PC-3 (cell line): ENCODE measurements around the gene UBALD2. TPM values are rescaled to one million over a fixed set of nuclear protein-coding genes. Genes with fewer than 3 reads are reported as not detected.

ENCODE experiments used
- ATAC-seq: fragments of 200-7000 bp; cut with Tn5 transposase; 2 replicates; pipeline ENCODE4 v1.9.1; 2020; ENCODE audit warnings: mild to moderate bottlenecking, moderate library complexity
- BruUV-seq: library from RNA; stranded (reverse); fragments of 400-500 nt; replicated peaks from 2 replicates; lab custom pipeline; 2021; lab: Mats Ljungman, UMichigan
- CTCF ChIA-PET: fragments of 300-600 bp; sonication (Branson Sonifier 250); formaldehyde crosslinking; loops from one replicate; lab custom pipeline; 2022; ENCODE audit warnings: antibody characterized with exemption; lab: Charles Lee
- POLR2A ChIA-PET: fragments of 300-600 bp; sonication (Branson Sonifier 250); formaldehyde crosslinking; loops from one replicate; lab custom pipeline; 2022; ENCODE audit warnings: antibody characterized with exemption; ENCODE audit not compliant: unreplicated experiment; lab: Charles Lee
- DNase-seq: peaks from one replicate; pipeline ENCODE4 v3.0.0-alpha.2; 2015
- H2AFZ ChIP-seq: fragments of 300-600 bp; sonication (generic); 2 replicates; pipeline ENCODE4 v1.6.0; 2016; ENCODE audit warnings: antibody characterized with exemption, low read length
- H3F3A ChIP-seq: fragments of 300-600 bp; sonication (generic); one replicate; pipeline ENCODE4 v1.6.0; 2017; ENCODE audit warnings: antibody characterized with exemption, low read length, control low read depth, mild to moderate bottlenecking; ENCODE audit not compliant: unreplicated experiment
- H3K27ac ChIP-seq: fragments of 300-600 bp; sonication (generic); 2 replicates; pipeline ENCODE4 v1.5.1; 2016; ENCODE audit warnings: mild to moderate bottlenecking, low read length
- H3K27me3 ChIP-seq: fragments of 300-600 bp; sonication (generic); 2 replicates; pipeline ENCODE4 v1.6.1; 2016; ENCODE audit warnings: low read length, mixed read lengths
- H3K36me3 ChIP-seq: fragments of 300-600 bp; sonication (generic); 2 replicates; pipeline ENCODE4 v1.6.1; 2016; ENCODE audit warnings: low read depth, mixed run types, low read length, mixed read lengths
- H3K4me1 ChIP-seq: fragments of 300-600 bp; sonication (generic); 2 replicates; pipeline ENCODE4 v1.5.1; 2016; ENCODE audit warnings: low read length; ENCODE audit not compliant: insufficient read depth
- H3K4me2 ChIP-seq: fragments of 300-600 bp; sonication (generic); 2 replicates; pipeline ENCODE4 v1.6.0; 2016; ENCODE audit warnings: low read length
- H3K4me3 ChIP-seq: fragments of 300-600 bp; sonication (generic); 2 replicates; pipeline ENCODE4 v1.5.1; 2016; ENCODE audit warnings: mild to moderate bottlenecking, low read length, mixed read lengths
- H3K79me2 ChIP-seq: fragments of 300-600 bp; sonication (generic); 2 replicates; pipeline ENCODE4 v1.6.1; 2017; ENCODE audit warnings: low read length, mixed read lengths
- H3K9ac ChIP-seq: fragments of 300-600 bp; sonication (generic); 2 replicates; pipeline ENCODE4 v1.6.0; 2016; ENCODE audit warnings: mild to moderate bottlenecking, low read length
- H3K9me2 ChIP-seq: fragments of 300-600 bp; sonication (generic); replicated peaks from 2 replicates; pipeline ENCODE4 v1.6.1; 2016; ENCODE audit warnings: mixed run types, low read length, mixed read lengths
- H3K9me3 ChIP-seq: fragments of 300-600 bp; sonication (generic); 2 replicates; pipeline ENCODE4 v1.6.1; 2016; ENCODE audit warnings: low read length, mixed read lengths
- H4K20me1 ChIP-seq: fragments of 300-600 bp; sonication (generic); 2 replicates; pipeline ENCODE4 v1.6.1; 2016; ENCODE audit warnings: low read length, mixed read lengths
- CTCF ChIP-seq: fragments of 300-600 bp; sonication (generic); conservative IDR thresholded peaks from 2 replicates; pipeline ENCODE4 v1.5.1; 2017; ENCODE audit warnings: antibody characterized with exemption, low read depth, mild to moderate bottlenecking, low read length
- EZH2 ChIP-seq: fragments of 300-600 bp; sonication (generic); IDR thresholded peaks from one replicate; pipeline ENCODE4 v1.6.1; 2017; ENCODE audit warnings: antibody characterized with exemption, mild to moderate bottlenecking, low read length; ENCODE audit not compliant: unreplicated experiment
- EZH2phosphoT487 ChIP-seq: fragments of 300-600 bp; sonication (generic); IDR thresholded peaks from 2 replicates; pipeline ENCODE4 v1.6.1; 2018; ENCODE audit warnings: mild to moderate bottlenecking, antibody characterized with exemption, low read length, borderline replicate concordance
- intact Hi-C: fragments of 100-400 bp; cut with micrococcal nuclease; formaldehyde crosslinking; loops from 2 replicates; pipeline ENCODE4 v1.9.0; 2023
- total RNA-seq: library from RNA; depleted of rRNA; stranded (reverse); fragments of >200 nt; gene quantifications from 2 replicates; pipeline ENCODE4 v1.2.3, GENCODE V29; 2014

UBALD2 gene
- total RNA-seq, 1 experiment from 2014 or later, result 59.5 TPM

- Histone ChIP-seq H3K79me2 (no peaks in the 10 kb centered on the region), H2AFZ (no peak overlapping the region), H3K27ac (no peak overlapping the region), H4K20me1 (no peaks in the 10 kb centered on the region), H3K9me3 (no peaks in the 10 kb centered on the region), H3K36me3 (no peaks in the 10 kb centered on the region), H3K4me1 (peaks cover 7% of the 10 kb centered on the region), H3K9me2 (no peaks in the 10 kb centered on the region), H3F3A (no peaks in the 10 kb centered on the region), H3K27me3 (no peaks in the 10 kb centered on the region), H3K4me3 (no peak overlapping the region), H3K9ac (no peak overlapping the region), H3K4me2 (no peak overlapping the region)
- DNase-seq, result no peak
- no TSS peak for BruUV-seq
- ChIA-PET CTCF (no interaction called here), POLR2A (no interaction called here)
- intact Hi-C loops, result no loop called here
- no peak for TF ChIP-seq EZH2phosphoT487
- TF ChIP-seq CTCF, result no peak
- no peak for TF ChIP-seq EZH2
- no peak for ATAC-seq
Measured at GRCh38 chr17:76281573-76282371, 16.6 kb downstream of the UBALD2 start.

- DNase-seq (no peak), ATAC-seq (no peak)
- CTCF ChIA-PET, result no interaction called here
- Histone ChIP-seq H3F3A (no peaks in the 10 kb centered on the region), H3K27me3 (no peaks in the 10 kb centered on the region), H3K9me3 (no peaks in the 10 kb centered on the region), H3K9ac (no peak overlapping the region), H3K4me1 (no peaks in the 10 kb centered on the region), H3K9me2 (no peaks in the 10 kb centered on the region), H3K4me3 (no peak overlapping the region), H4K20me1 (no peaks in the 10 kb centered on the region), H2AFZ (no peak overlapping the region), H3K79me2 (no peaks in the 10 kb centered on the region), H3K36me3 (no peaks in the 10 kb centered on the region), H3K4me2 (no peak overlapping the region), H3K27ac (no peak overlapping the region)
- BruUV-seq, result no TSS peak
- TF ChIP-seq EZH2phosphoT487 (no peak), CTCF (no peak), EZH2 (no peak)
- POLR2A ChIA-PET, result no interaction called here
- intact Hi-C loops, result no loop called here
Measured at GRCh38 chr17:76292567-76292966, 27.4 kb downstream of the UBALD2 start.

GRCh38 chr17:76293106-76293505 is 28.0 kb downstream of the UBALD2 start:
- no peak overlapping the region for H2AFZ ChIP-seq
- no peak for DNase-seq
- H3K79me2 ChIP-seq, result no peaks in the 10 kb centered on the region
- H3K9me2 ChIP-seq, result no peaks in the 10 kb centered on the region
- TF ChIP-seq EZH2, result no peak
- TF ChIP-seq CTCF, result no peak
- no peak for TF ChIP-seq EZH2phosphoT487
- H3K4me2 ChIP-seq, result no peak overlapping the region
- no peaks in the 10 kb centered on the region for H3F3A ChIP-seq
- no TSS peak for BruUV-seq
- H3K9me3 ChIP-seq, result no peaks in the 10 kb centered on the region
- intact Hi-C loops, result no loop called here
- ChIA-PET POLR2A (no interaction called here), CTCF (no interaction called here)
- no peak overlapping the region for H3K27ac ChIP-seq
- H3K4me3 ChIP-seq, result no peak overlapping the region
- no peaks in the 10 kb centered on the region for H3K4me1 ChIP-seq
- H3K27me3 ChIP-seq, result no peaks in the 10 kb centered on the region
- H4K20me1 ChIP-seq, result no peaks in the 10 kb centered on the region
- no peak overlapping the region for H3K9ac ChIP-seq
- no peaks in the 10 kb centered on the region for H3K36me3 ChIP-seq
- no peak for ATAC-seq
